ENCODE data around the gene ATP5MK. TPM values are rescaled to one million over a fixed set of nuclear protein-coding genes. Genes with fewer than 3 reads are reported as not detected.

The ATP5MK gene
- total and polyA plus RNA-seq, 3 donors from 2014 or later: 175 to 280 (median 193) TPM

GRCh38 chr10:103416436-103417147 is 20.3 kb upstream of the ATP5MK start:
- no peaks in the 10 kb centered on the region for H3K36me3 ChIP-seq (ENCODE audit: low read depth, missing control alignments)
- WGBS, 2 donors: 38 to 42% methylated on average over 6 to 8 of the region's 8 CpGs
- no peak overlapping the region for H3K27ac ChIP-seq
- H3K4me3 ChIP-seq: no peak overlapping the region
- H3K9me3 ChIP-seq: no peaks in the 10 kb centered on the region
- H3K4me1 ChIP-seq: no peaks in the 10 kb centered on the region
- peak; percentile 90 for DNase-seq
- intact Hi-C loops (cut with DNase I; ENCODE audit: low total_unique reads): loop anchor here (2.0 kb wide), 1 partner anchor 66 kb away; no protein-coding TSS in a partner anchor
- TF ChIP-seq POLR2A (IDR thresholded peaks at IDR 0.05) (no peak), CTCF (IDR thresholded peaks at IDR 0.05) (peak; percentile 66 to 78 (median 75))
- H3K27me3 ChIP-seq: no peaks in the 10 kb centered on the region

- TF ChIP-seq POLR2A (IDR thresholded peaks at IDR 0.05) (no peak), CTCF (IDR thresholded peaks at IDR 0.05) (no peak)
- no peak overlapping the region for H3K4me3 ChIP-seq
- intact Hi-C loops (cut with DNase I; ENCODE audit: low total_unique reads): no loop called here
- no peaks in the 10 kb centered on the region for H3K9me3 ChIP-seq
- DNase-seq: no peak
- no peaks in the 10 kb centered on the region for H3K4me1 ChIP-seq
- no peaks in the 10 kb centered on the region for H3K27me3 ChIP-seq
- H3K27ac ChIP-seq: no peak overlapping the region
- WGBS, 2 donors: 79 to 81% methylated on average over 8 of the region's 8 CpGs
- no peaks in the 10 kb centered on the region for H3K36me3 ChIP-seq (ENCODE audit: low read depth, missing control alignments)
Observed at GRCh38 chr10:103415581-103415980, 19.3 kb upstream of the ATP5MK start.

- H3K4me3 ChIP-seq: no peak overlapping the region
- H3K27ac ChIP-seq: no peak overlapping the region
- H3K4me1 ChIP-seq: no peaks in the 10 kb centered on the region
- TF ChIP-seq POLR2A (IDR thresholded peaks at IDR 0.05) (no peak), CTCF (IDR thresholded peaks at IDR 0.05) (no peak)
- H3K27me3 ChIP-seq: no peaks in the 10 kb centered on the region
- no peak for DNase-seq
- intact Hi-C loops (cut with DNase I; ENCODE audit: low total_unique reads): no loop called here
- WGBS, 2 donors: 85 to 88% methylated on average over 2 of the region's 2 CpGs
- H3K9me3 ChIP-seq: no peaks in the 10 kb centered on the region
- no peaks in the 10 kb centered on the region for H3K36me3 ChIP-seq (ENCODE audit: low read depth, missing control alignments)
Observed at GRCh38 chr10:103413564-103413963, 17.3 kb upstream of the ATP5MK start.

DNA sequence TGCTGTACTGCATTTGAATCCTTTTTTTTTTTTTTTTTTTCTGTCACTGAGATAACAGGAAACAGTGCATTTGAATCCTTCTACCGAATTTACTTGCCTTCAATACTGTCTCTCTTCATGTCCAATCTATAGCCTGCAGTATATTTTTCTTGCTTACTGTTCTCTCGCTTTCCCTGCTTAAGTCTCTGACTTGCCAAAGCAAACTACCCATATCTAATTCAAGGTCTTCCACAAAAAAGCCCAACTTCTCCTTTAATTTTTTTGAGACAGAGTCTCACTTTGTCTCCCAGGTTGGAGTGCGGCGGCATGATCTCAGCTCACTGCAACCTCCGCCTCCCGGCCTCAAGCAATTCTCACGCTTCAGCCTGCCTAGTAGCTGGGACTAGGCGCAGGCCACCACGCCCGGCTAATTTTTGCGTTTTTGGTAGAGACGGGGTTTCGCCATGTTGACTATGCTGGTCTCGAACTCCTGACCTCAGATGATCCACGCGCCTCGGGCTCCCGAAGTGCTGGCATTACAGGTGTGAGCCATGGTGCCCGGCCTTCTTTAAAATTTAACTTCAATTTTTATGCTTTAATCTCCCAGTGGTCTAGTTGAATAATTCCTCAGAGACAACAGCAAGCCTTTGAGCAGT is 1.0 kb upstream of the ATP5MK start:
- Histone ChIP-seq H3K27ac (peak overlapping the region in 1 of 2 donors; percentile 48), H3K27me3 (no peaks in the 10 kb centered on the region), H3K4me1 (peaks cover 19% of the 10 kb centered on the region), H3K36me3 (ENCODE audit: low read depth, missing control alignments) (no peaks in the 10 kb centered on the region), H3K9me3 (no peaks in the 10 kb centered on the region), H3K4me3 (peak overlapping the region; percentile 91 to 96)
- no peak for DNase-seq
- intact Hi-C loops (cut with DNase I; ENCODE audit: low total_unique reads): no loop called here
- WGBS, 2 donors: 38 to 45% methylated on average over 19 of the region's 19 CpGs
- TF ChIP-seq POLR2A (IDR thresholded peaks at IDR 0.05): no peak
- no peak for TF ChIP-seq CTCF (IDR thresholded peaks at IDR 0.05)
